K562 (cell line): ENCODE measurements around the gene TAF3. TPM values are rescaled to one million over a fixed set of nuclear protein-coding genes. Genes with fewer than 3 reads are reported as not detected.
A peak's percentile ranks its signal among the peaks of the same experiment; 100 is the strongest.

Source experiments
- ATAC-seq: fragments of 200-7000 bp; cut with Tn5 transposase; 3 replicates; pipeline ENCODE4 v1.9.1; 2020; ENCODE audit warnings: moderate library complexity
- BruUV-seq: library from RNA; stranded (reverse); fragments of 400-500 nt; replicated peaks from 2 replicates; lab custom pipeline; 2021; lab: Mats Ljungman, UMichigan
- CTCF ChIA-PET: fragments of 300-600 bp; formaldehyde crosslinking; extraction: SDS; loops from one replicate; lab custom pipeline; 2021; ENCODE audit warnings: low intra/inter-chr PET ratio; lab: Yijun Ruan, JAX
- POLR2A ChIA-PET: fragments of 300-600, 350-650 bp; sonication (Branson Sonifier 250); formaldehyde crosslinking; extraction: SDS; loops from one replicate; lab custom pipeline; 2021; ENCODE audit warnings: antibody characterized with exemption, inconsistent platforms; lab: Yijun Ruan, JAX
- DNase-seq, 4 experiments: peaks; one replicate each; pipeline versions ENCODE4 v3.0.0 to v3.0.0-alpha.2; 2011 to 2018; ENCODE audit warnings: low spot score in 3 of 4, mixed read lengths in 3 of 4; ENCODE audit errors: extremely low read depth in 1 of 4
- FAIRE-seq: peaks from 2 replicates; lab custom pipeline; 2011; peaks lifted over from hg19 to GRCh38; lab: Jason Lieb, UNC
- H2AFZ ChIP-seq: 2 replicates; pipeline ENCODE4 v1.6.0; 2011; ENCODE audit warnings: low read depth, low read length, control low read depth, inconsistent platforms
- H3K27ac ChIP-seq: fragments of 200-600 bp; 3 replicates; pipeline ENCODE4 v1.8.0; 2011; ENCODE audit warnings: low read depth, mild to moderate bottlenecking, control low read depth, inconsistent platforms, low read length, moderate library complexity, mixed read lengths; ENCODE audit errors: extremely low read depth
- H3K27me3 ChIP-seq, 2 experiments: fragments of 300-600 bp in 1 of 2; 2 replicates in 1 of 2; 3 replicates in 1 of 2; pipeline versions ENCODE4 v1.6.0 to v1.8.0; 2011; ENCODE audit warnings: inconsistent platforms in 2 of 2, low read length in 2 of 2, mild to moderate bottlenecking in 1 of 2, mixed read lengths in 1 of 2, moderate library complexity in 1 of 2; ENCODE audit not compliant: control insufficient read depth in 2 of 2, insufficient read depth in 2 of 2
- H3K36me3 ChIP-seq: fragments of 300-600 bp; 3 replicates; pipeline ENCODE4 v1.8.0; 2011; ENCODE audit warnings: mild to moderate bottlenecking, low read length, inconsistent platforms; ENCODE audit not compliant: control insufficient read depth, insufficient read depth
- H3K4me1 ChIP-seq, 2 experiments: fragments of 200-600 bp in 1 of 2; replicated peaks in 1 of 2; 2 replicates in 1 of 2; 3 replicates in 1 of 2; pipeline versions ENCODE4 v1.5.1 to v1.8.0; 2011; ENCODE audit warnings: inconsistent platforms in 2 of 2, low read length in 2 of 2, mild to moderate bottlenecking in 1 of 2, mixed read lengths in 1 of 2, moderate library complexity in 1 of 2; ENCODE audit not compliant: control insufficient read depth in 2 of 2, insufficient read depth in 2 of 2
- H3K4me2 ChIP-seq: 2 replicates; pipeline ENCODE4 v1.6.1; 2011; ENCODE audit warnings: low read length, control low read depth, inconsistent platforms, mixed read lengths; ENCODE audit not compliant: insufficient read depth
- H3K4me3 ChIP-seq: fragments of 200-600 bp; sonication (generic), shearing (Covaris generic); 2 replicates; pipeline ENCODE4 v1.5.1; 2016; ENCODE audit warnings: control low read depth, inconsistent platforms
- H3K79me2 ChIP-seq: fragments of 200-600 bp; 3 replicates; pipeline ENCODE4 v1.8.0; 2011; ENCODE audit warnings: low read length, inconsistent platforms; ENCODE audit not compliant: control insufficient read depth, insufficient read depth
- H3K9ac ChIP-seq, 2 experiments: 2 replicates each; pipeline versions ENCODE4 v1.6.0 to v1.6.1; 2011; ENCODE audit warnings: low read depth in 2 of 2, low read length in 2 of 2, control low read depth in 1 of 2, inconsistent platforms in 1 of 2, mild to moderate bottlenecking in 1 of 2, mixed read lengths in 1 of 2; ENCODE audit not compliant: insufficient read depth in 1 of 2
- H3K9me1 ChIP-seq: one replicate; pipeline ENCODE4 v1.6.0; 2011; ENCODE audit warnings: inconsistent platforms, mild to moderate bottlenecking, low read length, moderate library complexity; ENCODE audit not compliant: control insufficient read depth, insufficient read depth
- H3K9me3 ChIP-seq: replicated peaks from 2 replicates; pipeline ENCODE4 v1.5.1; 2011; ENCODE audit warnings: low read depth, low read length, inconsistent platforms; ENCODE audit not compliant: control insufficient read depth, insufficient read depth
- H4K20me1 ChIP-seq: replicated peaks from 2 replicates; pipeline ENCODE4 v1.6.1; 2011; ENCODE audit warnings: low read length, inconsistent platforms, mixed read lengths; ENCODE audit not compliant: control insufficient read depth, insufficient read depth
- CHD1 ChIP-seq: fragments of 200-600 bp; sonication (generic); IDR thresholded peaks from one replicate; pipeline ENCODE4 v1.6.1; 2012; ENCODE audit warnings: mild to moderate bottlenecking, moderate library complexity, low read length, inconsistent platforms
- HES1 ChIP-seq: fragments of 450-650 bp; IDR thresholded peaks from 2 replicates; pipeline ENCODE4 v1.6.1; 2016; ENCODE audit warnings: low read depth, mild to moderate bottlenecking, moderate library complexity
- KAT7 ChIP-seq: sonication (generic); formaldehyde crosslinking; IDR thresholded peaks from 2 replicates; pipeline ENCODE4 v1.8.0; 2022; ENCODE audit warnings: missing genetic modification reagents, mild to moderate bottlenecking, borderline replicate concordance
- LCOR ChIP-seq: sonication (generic); formaldehyde crosslinking; IDR thresholded peaks from 2 replicates; pipeline ENCODE4 v1.8.0; 2022; ENCODE audit warnings: mild to moderate bottlenecking, missing genetic modification reagents
- RBBP5 ChIP-seq: fragments of 200-600 bp; sonication (generic); IDR thresholded peaks from 2 replicates; pipeline ENCODE4 v1.6.1; 2012; ENCODE audit warnings: borderline replicate concordance, mild to moderate bottlenecking, low read length, control low read depth, inconsistent platforms; ENCODE audit not compliant: insufficient read depth, poor library complexity, severe bottlenecking
- SAP30 ChIP-seq: fragments of 200-600 bp; sonication (generic); IDR thresholded peaks from 2 replicates; pipeline ENCODE4 v1.6.1; 2012; ENCODE audit warnings: borderline replicate concordance, low read depth, mild to moderate bottlenecking, moderate library complexity, low read length, control low read depth, inconsistent platforms; ENCODE audit not compliant: insufficient read depth, poor library complexity, severe bottlenecking
- SMAD2 ChIP-seq: fragments of 150-350 bp; IDR thresholded peaks from 2 replicates; pipeline ENCODE4 v1.6.1; 2014; ENCODE audit warnings: low read depth, mild to moderate bottlenecking, low read length
- ZBTB1 ChIP-seq: sonication (generic); formaldehyde crosslinking; IDR thresholded peaks from 2 replicates; pipeline ENCODE4 v1.8.1; 2023; ENCODE audit warnings: missing genetic modification reagents, low read depth, mild to moderate bottlenecking, borderline replicate concordance
- ZNF431 ChIP-seq: sonication (generic); formaldehyde crosslinking; IDR thresholded peaks from 2 replicates; pipeline ENCODE4 v1.8.0; 2022; ENCODE audit warnings: mild to moderate bottlenecking, missing genetic modification reagents
- ZNF589 ChIP-seq: fragments of 200-800 bp; sonication (Bioruptor generic); IDR thresholded peaks from 2 replicates; pipeline ENCODE4 v1.6.1; 2016; ENCODE audit warnings: low read depth, missing genetic modification characterization, missing compliant biosample characterization
- WGBS: fragments of 100-300 bp; shearing (Covaris generic); methylation state at CpG from one replicate; pipeline ENCODE4 v1.1.6; 2016; ENCODE audit warnings: low coverage, mixed read lengths; ENCODE audit not compliant: insufficient coverage; ENCODE audit errors: missing lambda C conversion rate; 5-methylcytosine and 5-hydroxymethylcytosine counted together
- in situ Hi-C: fragments of 300-500 bp; cut with MboI; formaldehyde crosslinking; loops from 4 replicates; pipeline ENCODE4 v1.15.0; 2018; ENCODE audit warnings: inconsistent platforms, mixed read lengths
- intact Hi-C: fragments of 100-400 bp; cut with micrococcal nuclease; formaldehyde crosslinking; loops from 2 replicates; pipeline ENCODE4 v1.14.2; 2022
- polyA plus RNA-seq, 8 experiments: library from polyadenylated mRNA; depleted of rRNA in 4 of 8; stranded (reverse) in 5 of 8; unstranded in 3 of 8; fragments of >200 nt; fragmentation: Nextera tagmentation in 2 of 8; fragmentation: Illumina TruSeq in 1 of 8; extraction: Ambion mirVana in 2 of 8; extraction: Trizol in 1 of 8; gene quantifications; 2 replicates each; pipeline versions ENCODE4 v1.2.1 to v1.2.3, GENCODE V29; 2011 to 2014; ENCODE audit warnings: inconsistent platforms in 1 of 8, missing spikeins in 1 of 8
- total RNA-seq, 7 experiments: library from RNA; depleted of rRNA in 6 of 7; stranded (reverse); fragments of >200 nt in 6 of 7; fragmentation: Illumina TruSeq in 2 of 7; extraction: Trizol in 2 of 7; gene quantifications; 2 replicates each; pipeline versions ENCODE4 v1.2.1 to v1.2.3, GENCODE V29; 2011 to 2021; ENCODE audit warnings: low replicate concordance in 1 of 7
- TF ChIP-seq, protein P1 (sequence below): sonication (generic); formaldehyde crosslinking; IDR thresholded peaks from 2 replicates; pipeline ENCODE4 v1.5.0; 2020; ENCODE audit warnings: missing genetic modification reagents
- TF ChIP-seq, protein P2 (sequence below): fragments of 450-650 bp; IDR thresholded peaks from one replicate; pipeline ENCODE4 v1.6.1; 2018; ENCODE audit warnings: mild to moderate bottlenecking, moderate library complexity; ENCODE audit not compliant: partially characterized antibody
- TF ChIP-seq, protein P3 (sequence below), 2 experiments: IDR thresholded peaks; 2 replicates each; pipeline ENCODE4 v1.6.1; 2012; ENCODE audit warnings: improper control_type of control experiment in 2 of 2, low read depth in 2 of 2, low read length in 2 of 2, borderline replicate concordance in 1 of 2
- TF ChIP-seq, protein P4 (sequence below): fragments of 250-450 bp; sonication (Bioruptor Pico); IDR thresholded peaks from 2 replicates; pipeline ENCODE4 v1.9.0; 2021; ENCODE audit warnings: mild to moderate bottlenecking

The TAF3 gene
- total and polyA plus RNA-seq, 9 of the 15 experiments (the other 6 are each of a cell fraction or from before 2014, with no cell fraction given) = 1.5 to 9.9 (median 4.1) TPM

DNA sequence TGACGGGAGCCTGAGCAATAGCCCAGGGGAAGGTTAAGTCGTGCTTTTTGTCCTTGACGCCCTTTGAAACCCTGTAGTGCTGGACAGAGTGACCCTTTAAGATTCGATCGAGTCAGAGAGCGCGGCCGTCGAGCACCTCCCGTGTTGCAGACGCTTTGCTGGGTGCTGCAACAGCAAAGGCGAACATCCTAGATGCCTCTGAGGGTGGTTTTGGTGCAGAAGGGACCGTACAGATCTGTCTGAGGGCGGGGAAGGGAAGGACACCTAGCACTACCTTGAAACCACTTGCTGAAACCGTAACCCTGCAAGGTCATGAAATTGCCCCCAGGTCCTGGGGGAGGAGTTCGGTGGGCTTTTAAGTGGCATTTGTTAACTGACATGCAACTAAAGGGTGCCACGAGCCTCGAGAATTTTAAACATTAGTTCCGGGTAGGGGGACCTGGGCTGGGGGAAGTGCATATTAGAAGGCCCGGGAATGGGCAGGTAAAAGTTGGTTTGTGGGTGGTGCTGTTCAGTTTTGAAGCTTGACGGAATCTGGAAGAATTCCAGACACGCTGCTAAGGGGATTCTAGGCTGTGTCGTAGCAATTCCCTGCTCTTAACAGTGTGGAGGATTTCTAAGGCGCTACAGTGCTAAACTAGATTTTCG lies 29.5 kb upstream of the TAF3 start:
- peak overlapping the region; percentile 94 for H3K4me2 ChIP-seq
- H2AFZ ChIP-seq = peak overlapping the region; percentile 86
- ATAC-seq = peak; percentile 47
- DNase-seq = peak in 3 of 4 experiments; percentile 18 to 57 (median 35)
- BruUV-seq = no TSS peak
- POLR2A ChIA-PET = interaction anchor here (0.9 to 3.1 kb wide), 5 partner anchors 11 to 30 kb away, joined by 3 to 12 read pairs (median 4); partner anchors contain the start of gene TAF3
- peak overlapping the region; percentile 87 for H3K27ac ChIP-seq
- H3K79me2 ChIP-seq = peaks cover 98% of the 10 kb centered on the region
- intact Hi-C loops (loop anchor here (2.0 kb wide), 1 partner anchor 30 kb away; the partner anchor contains the start of gene TAF3), in situ Hi-C loops (no loop called here)
- peak overlapping the region; percentile 92 for H3K4me3 ChIP-seq
- H3K4me1 ChIP-seq = peaks cover 4 to 12% of the 10 kb centered on the region in 2 experiments; a peak in 4 of 5 replicates
- CTCF ChIA-PET = no interaction called here
- H3K27me3 ChIP-seq = no peaks in the 10 kb centered on the region
- FAIRE-seq = no peak
- under 1% methylated on average over 25 of the region's 25 CpGs for WGBS
- H3K36me3 ChIP-seq = peaks cover 37% of the 10 kb centered on the region
- H3K9me3 ChIP-seq = no peaks in the 10 kb centered on the region
- peaks cover 19% of the 10 kb centered on the region; the same call in 1 of the 2 replicates for H4K20me1 ChIP-seq
- peak overlapping the region; percentile 94 to 100 for H3K9ac ChIP-seq
- H3K9me1 ChIP-seq = no peaks in the 10 kb centered on the region
- 0 out of 2 replicates have a peak, but pooled peaks have one; percentile 43 for TF ChIP-seq KAT7
- peak; percentile 3; the same call in 1 of the 2 replicates for TF ChIP-seq LCOR (CRISPR knock-in tag)
- TF ChIP-seq, protein P1, sequence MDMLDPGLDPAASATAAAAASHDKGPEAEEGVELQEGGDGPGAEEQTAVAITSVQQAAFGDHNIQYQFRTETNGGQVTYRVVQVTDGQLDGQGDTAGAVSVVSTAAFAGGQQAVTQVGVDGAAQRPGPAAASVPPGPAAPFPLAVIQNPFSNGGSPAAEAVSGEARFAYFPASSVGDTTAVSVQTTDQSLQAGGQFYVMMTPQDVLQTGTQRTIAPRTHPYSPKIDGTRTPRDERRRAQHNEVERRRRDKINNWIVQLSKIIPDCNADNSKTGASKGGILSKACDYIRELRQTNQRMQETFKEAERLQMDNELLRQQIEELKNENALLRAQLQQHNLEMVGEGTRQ (CRISPR knock-in tag) = no peak
- TF ChIP-seq SMAD2 = no peak
- TF ChIP-seq, protein P2, sequence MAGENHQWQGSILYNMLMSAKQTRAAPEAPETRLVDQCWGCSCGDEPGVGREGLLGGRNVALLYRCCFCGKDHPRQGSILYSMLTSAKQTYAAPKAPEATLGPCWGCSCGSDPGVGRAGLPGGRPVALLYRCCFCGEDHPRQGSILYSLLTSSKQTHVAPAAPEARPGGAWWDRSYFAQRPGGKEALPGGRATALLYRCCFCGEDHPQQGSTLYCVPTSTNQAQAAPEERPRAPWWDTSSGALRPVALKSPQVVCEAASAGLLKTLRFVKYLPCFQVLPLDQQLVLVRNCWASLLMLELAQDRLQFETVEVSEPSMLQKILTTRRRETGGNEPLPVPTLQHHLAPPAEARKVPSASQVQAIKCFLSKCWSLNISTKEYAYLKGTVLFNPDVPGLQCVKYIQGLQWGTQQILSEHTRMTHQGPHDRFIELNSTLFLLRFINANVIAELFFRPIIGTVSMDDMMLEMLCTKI = no peak
- no peak for TF ChIP-seq ZNF589 (CRISPR knock-in tag)
- TF ChIP-seq, protein P3, sequence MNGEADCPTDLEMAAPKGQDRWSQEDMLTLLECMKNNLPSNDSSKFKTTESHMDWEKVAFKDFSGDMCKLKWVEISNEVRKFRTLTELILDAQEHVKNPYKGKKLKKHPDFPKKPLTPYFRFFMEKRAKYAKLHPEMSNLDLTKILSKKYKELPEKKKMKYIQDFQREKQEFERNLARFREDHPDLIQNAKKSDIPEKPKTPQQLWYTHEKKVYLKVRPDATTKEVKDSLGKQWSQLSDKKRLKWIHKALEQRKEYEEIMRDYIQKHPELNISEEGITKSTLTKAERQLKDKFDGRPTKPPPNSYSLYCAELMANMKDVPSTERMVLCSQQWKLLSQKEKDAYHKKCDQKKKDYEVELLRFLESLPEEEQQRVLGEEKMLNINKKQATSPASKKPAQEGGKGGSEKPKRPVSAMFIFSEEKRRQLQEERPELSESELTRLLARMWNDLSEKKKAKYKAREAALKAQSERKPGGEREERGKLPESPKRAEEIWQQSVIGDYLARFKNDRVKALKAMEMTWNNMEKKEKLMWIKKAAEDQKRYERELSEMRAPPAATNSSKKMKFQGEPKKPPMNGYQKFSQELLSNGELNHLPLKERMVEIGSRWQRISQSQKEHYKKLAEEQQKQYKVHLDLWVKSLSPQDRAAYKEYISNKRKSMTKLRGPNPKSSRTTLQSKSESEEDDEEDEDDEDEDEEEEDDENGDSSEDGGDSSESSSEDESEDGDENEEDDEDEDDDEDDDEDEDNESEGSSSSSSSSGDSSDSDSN (IDR thresholded peaks at IDR 0.05; ENCODE audit: borderline replicate concordance in 1 of 2, low read depth in 2 of 2, low read length in 2 of 2) = 0 out of 4 replicates have a peak, but pooled peaks of 1 of the 2 experiments have one; percentile 8
- TF ChIP-seq, protein P4, sequence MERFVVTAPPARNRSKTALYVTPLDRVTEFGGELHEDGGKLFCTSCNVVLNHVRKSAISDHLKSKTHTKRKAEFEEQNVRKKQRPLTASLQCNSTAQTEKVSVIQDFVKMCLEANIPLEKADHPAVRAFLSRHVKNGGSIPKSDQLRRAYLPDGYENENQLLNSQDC (CRISPR knock-in tag) = no peak
- TF ChIP-seq HES1 = no peak
- TF ChIP-seq RBBP5 = peak; percentile 5
- 0 out of 2 replicates have a peak, but pooled peaks have one; percentile 59 for TF ChIP-seq ZNF431 (CRISPR knock-in tag)
- TF ChIP-seq CHD1 = no peak
- 0 out of 2 replicates have a peak, but pooled peaks have one; percentile 11 for TF ChIP-seq ZBTB1 (CRISPR knock-in tag)
- peak; percentile 81 for TF ChIP-seq SAP30
